ENCODE measurements around the gene KCTD16. TPM values are rescaled to one million over a fixed set of nuclear protein-coding genes. Genes with fewer than 3 reads are reported as not detected.
A peak's percentile ranks its signal among the peaks of the same experiment; 100 is the strongest.

KCTD16 gene
- polyA plus RNA-seq, 6 donors from 2014 or later = 0.16 TPM; not detected in 5

DNA sequence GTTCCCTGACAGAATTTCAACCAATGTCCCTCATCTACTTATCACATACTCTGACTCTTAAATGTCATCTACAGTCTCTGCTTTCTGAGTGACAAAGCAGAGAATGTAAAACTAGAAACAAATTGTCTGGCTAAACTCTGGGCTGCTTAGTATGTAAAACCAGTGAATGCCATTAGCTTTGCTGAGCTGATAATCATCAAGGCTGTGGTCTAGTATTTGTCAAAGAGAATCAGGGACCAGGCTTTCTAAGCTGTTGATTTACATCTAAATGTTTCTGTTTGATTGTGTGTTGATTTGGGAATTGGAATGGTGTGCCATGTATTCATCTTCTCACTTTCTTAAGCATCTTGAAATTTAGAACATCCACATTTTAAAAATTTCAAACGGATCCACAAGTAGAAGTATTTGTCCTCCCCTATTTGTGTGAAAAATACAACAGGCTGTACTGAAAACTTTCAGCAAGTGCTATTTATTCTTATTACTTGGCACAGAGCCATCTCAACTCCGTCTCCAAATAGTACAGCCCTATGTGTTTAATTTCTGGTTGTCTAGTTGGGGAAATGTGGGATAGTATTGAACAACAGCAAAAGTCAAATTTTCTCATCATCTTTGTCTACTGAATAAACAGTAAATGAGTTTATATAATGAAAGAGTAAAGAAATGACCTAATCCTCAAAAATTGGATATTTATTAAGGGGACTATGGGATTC is 251.5 kb downstream of the KCTD16 start:
- no peak overlapping the region for H3K4me3 Mint-ChIP-seq
- peaks cover 0 to 13% (median 7%) of the 10 kb centered on the region in 7 donors for H3K9me3 Mint-ChIP-seq
- no peak for DNase-seq
- no peaks in the 10 kb centered on the region for H3K4me1 Mint-ChIP-seq
- no peak overlapping the region for H3K27ac Mint-ChIP-seq
- H3K36me3 Mint-ChIP-seq = no peaks in the 10 kb centered on the region
- ATAC-seq (ENCODE audit: low read depth in 2 of 2) = no peak
- no peaks in the 10 kb centered on the region for H3K27me3 Mint-ChIP-seq

DNA sequence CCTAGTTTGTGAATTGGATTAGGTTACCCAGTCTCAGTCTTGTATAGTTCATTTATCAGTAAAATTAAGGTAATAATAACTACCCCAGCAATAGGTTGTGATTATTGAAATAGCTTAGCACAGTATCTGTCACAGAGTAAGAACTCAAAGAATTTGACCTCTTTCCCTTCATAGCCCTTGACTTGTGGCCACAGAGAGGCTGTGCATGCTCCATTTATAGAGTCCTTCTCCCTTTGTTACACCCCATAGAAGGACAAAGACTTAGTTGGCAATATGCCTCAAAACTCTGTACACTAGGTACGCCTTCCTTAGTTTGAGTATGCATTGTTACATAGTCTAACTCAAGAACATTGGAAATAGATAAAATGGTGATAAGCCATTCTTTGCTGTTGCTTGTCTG is 257.2 kb downstream of the KCTD16 start:
- Mint-ChIP-seq H3K27ac (no peak overlapping the region), H3K4me3 (no peak overlapping the region), H3K9me3 (peaks cover 0 to 3% (median 2%) of the 10 kb centered on the region in 7 donors), H3K36me3 (no peaks in the 10 kb centered on the region), H3K4me1 (no peaks in the 10 kb centered on the region), H3K27me3 (no peaks in the 10 kb centered on the region)
- DNase-seq = no peak
- ATAC-seq (ENCODE audit: low read depth in 2 of 2) = no peak

DNA sequence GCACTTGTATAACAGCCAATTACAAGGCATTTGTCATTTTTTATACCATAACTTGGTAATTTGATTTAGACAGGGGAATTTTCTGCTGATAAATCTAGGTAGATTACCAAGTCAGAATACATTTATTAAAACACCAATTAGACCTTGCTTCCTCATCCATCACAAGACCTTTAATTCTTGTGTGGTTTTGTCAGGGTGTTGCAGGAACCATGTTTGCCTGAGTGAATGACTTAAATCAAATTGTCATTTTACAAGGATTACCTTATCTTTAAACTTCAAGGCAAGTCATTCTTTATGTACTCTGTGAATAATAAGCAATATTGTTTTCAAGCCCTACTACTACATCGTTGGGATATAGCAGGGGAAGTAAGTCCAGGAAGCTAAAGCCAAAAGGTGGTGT is 257.7 kb downstream of the KCTD16 start:
- H3K27ac Mint-ChIP-seq = no peak overlapping the region
- peaks cover 0 to 3% (median 2%) of the 10 kb centered on the region in 7 donors for H3K9me3 Mint-ChIP-seq
- no peaks in the 10 kb centered on the region for H3K36me3 Mint-ChIP-seq
- no peaks in the 10 kb centered on the region for H3K4me1 Mint-ChIP-seq
- no peak overlapping the region for H3K4me3 Mint-ChIP-seq
- H3K27me3 Mint-ChIP-seq = no peaks in the 10 kb centered on the region
- ATAC-seq (ENCODE audit: low read depth in 2 of 2) (no peak), DNase-seq (no peak)

DNA sequence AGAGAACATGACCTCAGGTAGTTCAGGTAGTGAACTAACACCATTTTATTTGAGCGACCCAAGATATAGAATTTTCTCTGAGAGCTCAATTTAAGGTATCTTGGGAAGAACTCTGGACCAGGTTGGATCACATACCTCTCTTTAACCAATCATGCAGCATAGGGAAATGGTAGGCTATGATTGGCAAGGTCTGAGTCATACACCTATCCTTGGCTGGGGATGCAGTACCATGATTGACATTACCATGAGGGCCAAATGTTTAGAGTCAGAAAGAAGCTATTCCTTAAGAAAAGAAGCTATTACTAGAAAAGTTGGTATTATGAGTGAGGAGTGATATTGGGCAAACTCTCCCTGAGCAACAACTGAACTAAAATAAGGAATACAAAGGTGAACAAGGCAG is 258.7 kb downstream of the KCTD16 start:
- no peaks in the 10 kb centered on the region for H3K4me1 Mint-ChIP-seq
- no peaks in the 10 kb centered on the region for H3K27me3 Mint-ChIP-seq
- ATAC-seq (ENCODE audit: low read depth in 2 of 2) (no peak), DNase-seq (no peak)
- peaks cover 0 to 3% (median 2%) of the 10 kb centered on the region in 7 donors for H3K9me3 Mint-ChIP-seq
- no peak overlapping the region for H3K4me3 Mint-ChIP-seq
- peak overlapping the region in 1 of 6 donors; percentile 51 for H3K27ac Mint-ChIP-seq
- H3K36me3 Mint-ChIP-seq = no peaks in the 10 kb centered on the region

- peak overlapping the region in 1 of 6 donors; percentile 51 for H3K27ac Mint-ChIP-seq
- DNase-seq (no peak), ATAC-seq (ENCODE audit: low read depth in 2 of 2) (no peak)
- H3K9me3 Mint-ChIP-seq = peaks cover 0 to 7% (median 2%) of the 10 kb centered on the region in 7 donors
- H3K4me1 Mint-ChIP-seq = no peaks in the 10 kb centered on the region
- no peaks in the 10 kb centered on the region for H3K36me3 Mint-ChIP-seq
- H3K27me3 Mint-ChIP-seq = no peaks in the 10 kb centered on the region
- H3K4me3 Mint-ChIP-seq = no peak overlapping the region
Observed at GRCh38 chr5:144429905-144430304, 259.2 kb downstream of the KCTD16 start.

DNA sequence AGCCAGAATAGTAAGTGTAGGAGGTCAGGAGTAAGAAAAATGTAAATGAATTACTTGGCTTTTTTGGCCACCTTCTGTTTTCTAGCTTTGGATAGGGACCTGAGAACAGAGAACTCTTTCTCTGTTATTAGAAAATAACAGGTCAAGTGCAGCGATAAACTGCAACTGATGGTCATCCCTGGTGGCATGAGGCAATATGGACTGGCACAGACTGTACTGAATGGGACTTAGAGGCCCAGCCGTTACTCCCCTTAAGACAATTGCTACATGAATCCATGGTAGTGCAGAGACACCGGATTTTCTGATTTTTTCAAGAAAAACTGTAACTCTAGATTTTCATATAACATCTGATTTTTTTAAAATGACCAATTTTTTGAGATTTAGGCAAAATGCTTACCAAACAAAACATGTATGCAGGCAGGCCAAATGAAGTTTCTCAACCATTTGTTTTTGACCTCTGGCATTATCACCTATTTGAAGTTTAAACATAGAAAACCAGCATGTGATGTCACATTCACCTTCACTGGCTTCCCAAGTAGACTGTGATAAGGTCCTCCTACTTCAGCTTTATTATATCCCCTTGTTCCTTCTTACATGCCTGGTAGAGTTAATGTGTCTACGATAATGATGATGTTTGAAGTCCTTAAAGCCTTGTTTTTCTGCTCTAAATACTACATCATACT is 262.6 kb downstream of the KCTD16 start:
- Mint-ChIP-seq H3K27ac (no peak overlapping the region), H3K27me3 (no peaks in the 10 kb centered on the region), H3K4me1 (no peaks in the 10 kb centered on the region), H3K9me3 (peaks cover 0 to 4% (median 2%) of the 10 kb centered on the region in 7 donors), H3K4me3 (no peak overlapping the region), H3K36me3 (no peaks in the 10 kb centered on the region)
- DNase-seq = no peak
- ATAC-seq (ENCODE audit: low read depth in 2 of 2) = no peak

DNA sequence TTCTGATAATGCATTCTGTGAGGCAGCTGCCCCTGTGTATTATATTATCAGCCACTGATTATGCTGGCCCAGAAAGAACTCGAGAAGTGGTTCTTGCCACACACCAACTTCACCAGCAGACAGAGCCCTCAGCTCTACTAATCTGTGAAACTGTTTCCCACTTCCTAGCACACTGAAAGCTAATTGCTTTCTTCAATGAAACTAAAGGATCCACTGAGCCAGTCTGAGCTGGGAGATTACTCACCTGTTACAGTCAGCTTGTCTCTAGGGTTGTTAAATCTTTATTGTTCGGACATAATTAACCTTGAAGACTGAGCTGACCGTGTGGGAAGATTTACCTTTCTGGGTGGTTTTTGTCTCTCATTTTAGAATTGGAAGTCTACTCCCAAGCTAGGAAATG is 263.2 kb downstream of the KCTD16 start:
- Mint-ChIP-seq H3K27ac (no peak overlapping the region), H3K36me3 (no peaks in the 10 kb centered on the region)

DNA sequence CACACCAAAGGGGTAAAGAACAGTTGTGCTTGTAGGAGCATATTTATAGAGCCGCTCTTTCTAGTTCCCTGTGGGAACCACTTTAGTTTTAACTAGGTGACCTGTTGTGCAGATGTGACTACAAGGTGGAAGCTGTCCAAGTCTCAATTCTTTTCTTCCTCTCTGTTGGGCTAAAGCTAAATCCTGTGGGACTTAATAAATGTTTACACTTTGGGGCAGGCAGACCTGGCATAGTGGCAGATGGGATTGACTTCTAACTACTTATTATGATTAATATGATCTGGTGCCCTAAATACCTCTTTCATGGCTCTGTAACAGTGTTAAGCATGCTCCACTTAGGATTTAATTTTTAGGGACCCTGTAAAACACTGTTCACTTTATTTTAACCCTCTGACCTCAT is 265.3 kb downstream of the KCTD16 start:
- DNase-seq = no peak
- Mint-ChIP-seq H3K4me3 (no peak overlapping the region), H3K9me3 (peaks cover 0 to 14% (median 4%) of the 10 kb centered on the region in 7 donors), H3K27me3 (no peaks in the 10 kb centered on the region), H3K27ac (no peak overlapping the region), H3K4me1 (no peaks in the 10 kb centered on the region), H3K36me3 (no peaks in the 10 kb centered on the region)
- no peak for ATAC-seq (ENCODE audit: low read depth in 2 of 2)

More for the DNA sequence above, 263.2 kb downstream of the KCTD16 start:
- Mint-ChIP-seq H3K27me3 (no peaks in the 10 kb centered on the region), H3K4me1 (no peaks in the 10 kb centered on the region), H3K9me3 (peaks cover 0 to 4% (median 0%) of the 10 kb centered on the region in 7 donors), H3K4me3 (no peak overlapping the region)
- ATAC-seq (ENCODE audit: low read depth in 2 of 2) (no peak), DNase-seq (no peak)

DNA sequence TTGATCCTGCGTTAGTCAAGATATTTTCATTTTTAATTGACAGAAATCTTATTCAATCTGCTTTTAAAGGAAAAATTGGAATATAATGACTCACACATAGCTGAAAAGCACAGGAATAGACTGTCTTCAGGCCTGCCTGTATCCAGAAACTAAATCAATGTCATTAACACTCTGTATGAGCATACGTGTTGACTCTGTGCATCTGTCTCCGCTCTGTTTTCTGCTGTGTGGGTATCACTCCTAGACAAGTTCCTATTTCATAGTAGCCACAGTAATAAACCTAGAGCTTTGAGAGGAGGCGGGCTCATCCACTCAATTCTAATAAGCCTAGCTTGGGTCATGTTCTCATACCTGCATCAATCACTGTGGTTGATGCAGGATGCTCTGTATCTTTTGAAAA is 267.6 kb downstream of the KCTD16 start:
- H3K4me3 Mint-ChIP-seq = no peak overlapping the region
- ATAC-seq (ENCODE audit: low read depth in 2 of 2) = no peak
- H3K9me3 Mint-ChIP-seq = peaks cover 6 to 32% (median 14%) of the 10 kb centered on the region in 7 donors
- DNase-seq = no peak
- H3K36me3 Mint-ChIP-seq = peaks cover 0 to 10% of the 10 kb centered on the region in 2 donors
- no peaks in the 10 kb centered on the region for H3K4me1 Mint-ChIP-seq
- H3K27me3 Mint-ChIP-seq = no peaks in the 10 kb centered on the region
- no peak overlapping the region for H3K27ac Mint-ChIP-seq

GRCh38 chr5:144448457-144448856 is 277.8 kb downstream of the KCTD16 start:
- Mint-ChIP-seq H3K9me3 (peaks cover 0 to 6% (median 0%) of the 10 kb centered on the region in 7 donors), H3K4me1 (no peaks in the 10 kb centered on the region), H3K27ac (no peak overlapping the region), H3K36me3 (no peaks in the 10 kb centered on the region), H3K4me3 (no peak overlapping the region), H3K27me3 (no peaks in the 10 kb centered on the region)
- no peak for ATAC-seq (ENCODE audit: low read depth in 2 of 2)
- DNase-seq = no peak

GRCh38 chr5:144451187-144451973 is 280.7 kb downstream of the KCTD16 start:
- no peaks in the 10 kb centered on the region for H3K4me1 Mint-ChIP-seq
- ATAC-seq (ENCODE audit: low read depth in 2 of 2) = no peak
- no peak overlapping the region for H3K4me3 Mint-ChIP-seq
- H3K27ac Mint-ChIP-seq = no peak overlapping the region
- no peak for DNase-seq
- H3K36me3 Mint-ChIP-seq = no peaks in the 10 kb centered on the region
- H3K27me3 Mint-ChIP-seq = peaks cover 0 to 3% (median 0%) of the 10 kb centered on the region in 3 donors
- peaks cover 0 to 4% (median 0%) of the 10 kb centered on the region in 7 donors for H3K9me3 Mint-ChIP-seq

DNA sequence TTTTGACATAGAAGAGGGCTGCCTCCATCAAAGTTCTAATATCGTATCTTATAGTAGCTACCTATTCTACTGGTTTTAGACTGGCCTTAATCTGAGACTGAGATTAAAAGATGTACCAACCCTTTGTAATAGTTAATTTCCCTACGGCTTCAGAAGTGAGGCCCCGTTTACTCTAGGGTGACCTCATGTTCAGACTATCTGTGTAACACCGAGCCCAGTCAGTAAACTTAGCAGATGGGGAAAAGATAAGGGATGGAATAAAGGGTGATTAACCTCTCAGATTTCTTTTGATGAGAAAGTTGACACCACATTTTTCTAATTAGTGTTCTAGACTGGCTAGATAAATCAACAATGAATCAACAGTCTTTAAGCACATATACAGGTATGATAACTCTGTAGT is 283.1 kb downstream of the KCTD16 start:
- Mint-ChIP-seq H3K36me3 (no peaks in the 10 kb centered on the region), H3K27ac (no peak overlapping the region), H3K27me3 (peaks cover 0 to 3% (median 0%) of the 10 kb centered on the region in 3 donors), H3K4me3 (no peak overlapping the region), H3K9me3 (peaks cover 0 to 4% (median 0%) of the 10 kb centered on the region in 7 donors), H3K4me1 (no peaks in the 10 kb centered on the region)
- ATAC-seq (ENCODE audit: low read depth in 2 of 2) (no peak), DNase-seq (no peak)

DNA sequence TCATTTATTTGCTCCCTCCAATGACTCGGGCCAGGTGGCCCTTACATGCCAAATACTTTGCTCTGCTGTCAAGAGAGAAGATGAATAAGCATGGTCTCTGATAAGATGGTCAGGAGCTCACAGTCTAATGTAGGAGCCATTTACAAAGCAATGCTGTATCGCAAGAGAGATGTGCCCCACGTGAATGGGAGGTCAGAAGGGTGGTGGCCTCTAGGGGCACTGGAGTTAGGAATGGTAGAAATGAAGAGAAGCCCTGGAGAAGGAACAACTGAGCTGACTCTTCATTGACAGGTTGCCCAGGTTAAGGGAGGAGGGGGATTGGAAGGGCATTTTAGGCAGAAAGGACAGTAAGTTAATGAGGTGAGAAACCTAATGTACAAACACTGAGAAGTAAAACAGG is 286.5 kb downstream of the KCTD16 start:
- Mint-ChIP-seq H3K4me1 (no peaks in the 10 kb centered on the region), H3K4me3 (no peak overlapping the region), H3K27me3 (peaks cover 0 to 6% (median 0%) of the 10 kb centered on the region in 3 donors), H3K9me3 (peaks cover 0 to 6% (median 0%) of the 10 kb centered on the region in 7 donors), H3K27ac (no peak overlapping the region), H3K36me3 (no peaks in the 10 kb centered on the region)
- no peak for ATAC-seq (ENCODE audit: low read depth in 2 of 2)
- DNase-seq = no peak
